NCI-H128 (cell line): ENCODE results near the gene WBP1L.

Experiments used
- DNase-seq: peaks from one replicate; lab custom pipeline; 2025; ENCODE audit not compliant: unreplicated experiment; lab: John Stamatoyannopoulos, UW

WBP1L gene

DNA sequence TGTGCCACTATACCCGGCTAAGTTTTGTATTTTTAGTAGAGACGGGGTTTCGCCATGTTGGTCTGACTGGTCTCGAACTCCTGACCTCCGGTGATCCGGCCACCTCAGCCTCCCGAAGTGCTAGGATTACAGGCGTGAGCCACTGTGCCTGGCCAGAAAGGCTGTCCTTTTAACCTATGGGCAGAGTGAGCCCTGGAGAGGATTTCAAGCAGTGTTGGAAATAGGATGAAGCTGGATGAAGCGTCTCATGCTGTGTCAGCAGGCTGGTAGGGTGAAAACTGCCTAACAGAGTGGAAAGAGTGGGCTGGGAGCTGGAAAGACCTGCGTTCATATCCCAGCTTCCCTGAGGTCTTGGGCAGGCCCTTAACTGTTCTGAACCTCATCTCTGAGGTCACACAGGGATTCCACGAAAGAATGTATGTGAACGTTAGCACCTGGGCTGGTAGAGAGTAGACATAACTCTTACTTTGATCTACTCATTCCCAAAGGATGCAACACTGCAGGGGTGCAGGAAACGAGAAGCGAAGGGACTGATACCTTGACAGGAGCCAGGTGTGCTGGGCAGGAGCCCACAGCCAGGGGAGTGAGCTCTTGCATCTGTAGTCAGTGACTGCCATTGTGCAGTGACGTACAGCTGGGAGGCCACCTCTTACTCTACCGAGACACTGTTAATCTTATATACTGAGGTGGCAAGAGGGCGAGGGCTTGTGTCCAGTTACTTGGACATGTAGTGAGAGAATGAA lies 34.1 kb downstream of the WBP1L start:
- DNase-seq = no peak

DNA sequence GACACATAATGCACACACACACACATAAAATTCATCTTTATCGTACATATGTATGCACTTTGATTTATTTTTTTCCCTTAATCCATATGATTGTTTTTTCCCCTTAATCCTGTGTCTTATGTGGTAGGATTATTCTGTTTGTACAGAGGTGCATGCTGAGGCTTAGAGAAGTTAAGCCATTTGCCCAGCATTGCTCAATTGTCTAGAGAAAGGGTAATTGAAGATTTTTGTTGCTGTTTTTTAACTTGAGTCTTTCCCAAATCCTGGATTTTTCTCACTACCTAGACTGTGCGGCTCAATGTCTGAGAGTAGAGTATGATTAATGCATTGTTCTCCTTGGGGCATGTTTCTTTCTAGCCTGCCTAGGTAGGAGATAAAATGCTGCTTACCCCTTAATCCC lies 35.0 kb downstream of the WBP1L start:
- DNase-seq = no peak

DNA sequence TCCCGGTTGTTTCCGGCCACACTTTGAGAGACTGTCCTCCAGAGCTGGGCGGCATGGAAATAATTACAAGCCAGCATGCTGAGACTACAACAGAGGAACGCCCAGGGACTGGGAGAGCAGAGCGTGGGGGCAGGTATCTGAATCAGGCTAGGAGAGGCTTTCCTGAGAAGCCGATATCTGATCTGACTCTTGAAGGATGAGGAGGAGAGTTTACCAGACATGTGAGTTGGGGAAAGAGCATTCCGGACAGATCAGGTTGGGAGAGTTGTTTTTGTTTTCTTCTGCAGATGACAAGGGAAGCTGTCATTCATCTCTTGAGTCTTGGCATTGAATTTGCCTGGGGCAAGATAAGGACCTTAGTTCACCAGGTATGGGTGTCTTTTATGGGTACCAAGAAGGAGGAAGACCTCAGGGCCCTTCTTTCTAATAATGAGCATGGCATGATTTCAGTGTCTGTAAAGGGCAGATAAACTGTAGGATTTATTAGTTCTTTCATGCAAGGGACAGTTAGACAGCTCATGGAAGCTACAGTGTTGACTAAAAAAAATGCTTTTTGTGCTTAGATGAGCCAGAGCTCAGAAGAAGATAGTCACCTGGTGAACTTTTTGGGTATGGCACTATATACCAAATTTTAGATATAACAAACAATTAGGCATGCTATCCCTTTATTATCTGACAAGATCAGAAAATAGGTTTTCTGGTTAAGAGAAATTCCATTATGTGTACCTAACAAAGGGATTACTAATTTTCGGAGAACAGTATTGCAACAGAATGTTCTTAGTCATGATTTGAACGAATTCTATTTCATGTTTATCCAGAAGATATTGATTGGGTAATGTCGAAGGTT lies 36.2 kb downstream of the WBP1L start:
- no peak for DNase-seq

DNA sequence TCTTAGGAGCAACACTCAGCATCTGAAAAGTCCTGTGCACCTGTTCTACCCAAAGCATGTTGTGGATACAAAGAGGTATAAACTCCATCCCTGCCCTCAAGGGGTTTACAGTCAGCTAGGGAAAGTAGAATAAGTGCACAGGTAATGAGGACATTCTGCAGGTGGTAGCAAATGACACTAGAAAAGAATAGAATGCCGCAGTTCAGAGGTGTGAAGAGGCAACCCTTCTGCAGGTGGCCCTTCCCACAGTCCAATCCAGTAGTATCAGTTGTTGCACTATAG lies 36.7 kb downstream of the WBP1L start:
- no peak for DNase-seq

DNA sequence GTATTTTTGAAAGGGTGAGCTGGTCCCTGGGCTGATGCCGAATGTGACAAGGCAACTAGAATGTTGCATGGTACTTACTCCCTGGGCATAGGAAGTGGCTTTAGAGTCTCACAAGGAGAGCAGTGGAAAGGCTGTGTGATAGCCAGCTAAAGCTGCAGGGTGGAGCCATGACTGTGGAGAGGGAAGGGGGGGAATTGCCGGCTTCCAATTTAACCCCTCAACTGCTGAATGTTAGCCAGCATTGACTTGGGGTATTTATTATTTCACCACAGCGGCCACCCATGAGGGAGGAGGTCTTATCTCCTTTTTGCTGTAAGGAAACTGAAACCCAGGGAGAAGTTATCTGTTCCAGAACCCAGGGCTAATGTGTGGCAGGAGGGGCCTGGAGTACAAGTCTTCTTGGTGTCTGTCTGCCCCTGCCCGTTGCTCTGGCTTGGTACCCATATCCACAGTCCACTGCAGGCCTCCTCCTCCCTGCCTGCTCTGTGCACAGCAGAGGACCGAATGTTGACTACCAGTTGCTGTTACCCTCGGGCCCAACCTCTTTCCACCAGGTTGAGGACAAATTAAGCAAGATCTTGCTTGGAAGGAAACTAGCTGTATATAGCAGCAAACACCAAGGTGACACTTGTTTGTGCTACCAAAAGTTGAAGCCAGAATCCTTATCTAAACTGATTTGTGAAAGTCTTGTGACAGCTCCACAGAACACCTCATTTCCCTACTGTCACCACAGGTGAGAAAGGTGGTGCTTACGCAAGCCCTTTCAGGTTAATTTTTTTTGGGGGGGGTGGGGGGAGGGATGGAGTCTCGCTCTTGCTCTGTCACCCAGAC lies 37.6 kb downstream of the WBP1L start:
- DNase-seq = no peak

DNA sequence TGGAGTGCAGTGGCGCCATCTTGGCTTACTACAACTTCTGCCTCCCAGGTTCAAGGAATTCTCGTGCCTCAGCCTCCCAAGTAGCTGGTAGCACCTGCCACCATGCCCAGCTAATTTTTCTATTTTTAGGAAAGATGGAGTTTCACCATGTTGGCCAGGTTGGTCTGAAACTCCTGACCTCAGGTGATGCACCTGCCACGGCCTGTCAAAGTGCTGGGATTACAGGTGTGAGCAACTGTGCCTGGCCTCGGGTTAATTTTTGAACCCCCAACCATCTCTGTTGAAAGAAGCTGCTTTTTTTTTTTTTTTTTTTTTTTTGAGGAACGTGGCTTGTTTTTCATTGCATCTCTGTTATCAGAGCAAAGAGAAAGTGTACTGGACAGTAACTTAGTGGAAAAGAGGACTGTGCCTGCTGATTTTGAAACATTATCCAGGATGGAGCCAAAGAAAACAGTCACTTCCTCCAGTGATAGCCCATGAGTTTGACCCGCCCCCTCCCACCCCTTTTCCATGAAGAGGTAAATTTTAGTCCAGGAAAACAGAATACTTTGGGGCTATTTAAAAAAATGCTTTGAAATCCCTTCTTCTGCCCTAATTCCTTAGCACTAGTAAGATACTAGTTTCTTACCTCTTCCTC lies 38.3 kb downstream of the WBP1L start:
- DNase-seq = no peak

DNA sequence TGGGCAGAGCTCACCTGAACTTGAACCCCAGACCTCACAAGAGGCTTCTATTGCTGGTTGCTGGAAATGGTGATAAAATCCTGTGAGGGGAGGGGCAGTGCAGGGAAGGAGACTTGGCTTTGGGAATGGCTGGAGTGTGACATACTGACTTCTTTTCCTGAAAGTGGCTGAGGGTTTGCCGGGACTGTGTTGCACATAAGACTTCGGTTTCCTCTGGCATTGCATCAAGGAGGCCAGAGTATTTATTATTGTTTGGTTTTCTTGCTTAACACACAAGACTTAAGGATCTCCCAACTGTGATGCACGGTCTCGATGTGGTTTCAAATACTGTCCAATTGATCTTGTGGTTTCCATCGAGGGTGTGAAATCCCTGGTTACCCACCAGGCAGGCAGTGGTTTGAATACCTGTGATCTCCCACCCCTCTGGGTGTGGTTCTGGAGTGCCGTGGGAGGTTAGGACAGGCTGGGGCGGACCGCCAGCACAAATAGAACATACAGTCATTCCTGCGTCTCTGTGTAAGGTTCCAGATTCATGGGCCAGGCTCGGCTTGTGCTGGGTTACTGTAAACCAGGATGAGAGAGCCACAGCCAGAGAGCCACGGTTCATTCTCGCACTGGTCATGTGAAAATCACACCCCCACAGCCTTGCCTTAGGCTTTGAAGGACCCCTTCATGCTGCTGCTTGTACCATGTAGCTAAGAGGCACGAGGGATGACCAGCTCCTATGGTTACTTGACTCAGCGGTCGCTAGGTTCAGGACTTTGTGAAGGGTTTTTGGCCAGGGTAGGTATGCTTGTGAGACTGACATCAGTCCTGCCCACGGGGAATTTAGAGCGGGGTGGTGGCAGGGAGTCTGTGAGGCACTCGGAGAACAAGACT lies 39.2 kb downstream of the WBP1L start:
- no peak for DNase-seq

DNA sequence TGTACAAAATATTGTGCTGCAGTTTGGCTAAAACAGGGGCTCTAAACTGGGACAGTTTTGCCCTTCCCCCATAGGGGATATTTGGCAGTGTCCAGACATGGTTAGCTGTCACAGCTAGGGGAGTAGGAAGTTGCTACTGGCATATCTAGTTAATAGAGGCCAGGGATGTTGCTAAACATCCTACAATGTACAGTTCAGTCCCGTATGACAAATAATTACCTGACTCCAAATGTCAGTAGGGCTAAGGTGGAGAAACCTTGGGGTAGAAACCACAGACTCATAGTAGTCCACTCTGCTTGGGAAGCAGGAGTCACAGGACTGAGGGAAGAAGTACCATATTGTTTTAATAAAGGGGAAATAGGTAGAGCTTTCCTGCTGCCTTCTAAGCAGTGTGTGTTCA lies 39.8 kb downstream of the WBP1L start:
- no peak for DNase-seq

DNA sequence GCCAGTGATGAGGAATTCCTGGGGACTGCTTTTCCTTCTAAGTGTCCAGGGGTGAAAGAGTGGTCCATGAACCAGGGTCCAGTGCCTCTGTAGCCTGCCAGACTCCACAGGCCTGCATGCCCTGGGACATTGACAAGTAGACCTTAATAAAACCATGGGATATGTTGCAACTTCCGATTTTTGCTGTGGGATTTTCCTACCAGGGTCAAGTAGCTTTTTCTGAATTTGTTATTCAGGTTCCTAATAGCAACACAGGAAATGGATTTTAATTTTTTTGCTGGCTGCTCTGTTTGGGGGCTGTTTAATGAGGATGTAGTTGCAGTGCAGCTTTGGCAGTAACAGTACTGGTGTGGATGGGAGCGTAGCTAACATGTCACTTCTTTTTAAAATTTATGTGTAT lies 42.1 kb downstream of the WBP1L start:
- no peak for DNase-seq

DNA sequence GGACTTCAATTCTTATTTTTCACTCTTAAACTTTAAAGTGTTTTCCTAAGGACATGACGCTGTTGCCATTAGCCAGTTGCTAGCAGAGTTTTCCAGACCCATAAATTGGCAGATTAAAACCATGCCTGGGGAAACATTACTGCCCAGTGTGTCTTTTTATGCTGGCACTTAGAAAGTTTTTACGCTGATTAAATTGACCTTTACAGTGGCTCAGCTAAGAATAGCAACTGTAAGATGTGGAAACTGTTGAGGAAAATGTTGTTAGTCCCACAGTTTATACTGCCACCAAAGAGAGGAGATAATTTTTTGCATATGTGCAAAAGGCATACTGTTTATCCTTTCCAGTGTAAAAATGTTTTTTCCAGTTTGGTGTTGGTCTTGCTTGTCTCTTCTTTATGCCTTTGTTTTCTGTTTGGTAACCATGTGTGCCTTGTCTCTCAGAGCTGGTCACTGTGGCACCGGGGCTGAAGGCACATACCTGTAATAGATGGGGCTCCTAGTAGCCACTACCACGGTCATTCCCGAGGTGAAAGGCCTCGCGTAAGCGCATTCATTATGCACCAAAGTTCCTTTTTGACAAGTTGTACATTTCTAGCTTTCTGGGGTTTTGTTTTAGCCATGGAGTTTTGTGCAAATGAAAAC lies 48.1 kb downstream of the WBP1L start:
- DNase-seq = no peak

DNA sequence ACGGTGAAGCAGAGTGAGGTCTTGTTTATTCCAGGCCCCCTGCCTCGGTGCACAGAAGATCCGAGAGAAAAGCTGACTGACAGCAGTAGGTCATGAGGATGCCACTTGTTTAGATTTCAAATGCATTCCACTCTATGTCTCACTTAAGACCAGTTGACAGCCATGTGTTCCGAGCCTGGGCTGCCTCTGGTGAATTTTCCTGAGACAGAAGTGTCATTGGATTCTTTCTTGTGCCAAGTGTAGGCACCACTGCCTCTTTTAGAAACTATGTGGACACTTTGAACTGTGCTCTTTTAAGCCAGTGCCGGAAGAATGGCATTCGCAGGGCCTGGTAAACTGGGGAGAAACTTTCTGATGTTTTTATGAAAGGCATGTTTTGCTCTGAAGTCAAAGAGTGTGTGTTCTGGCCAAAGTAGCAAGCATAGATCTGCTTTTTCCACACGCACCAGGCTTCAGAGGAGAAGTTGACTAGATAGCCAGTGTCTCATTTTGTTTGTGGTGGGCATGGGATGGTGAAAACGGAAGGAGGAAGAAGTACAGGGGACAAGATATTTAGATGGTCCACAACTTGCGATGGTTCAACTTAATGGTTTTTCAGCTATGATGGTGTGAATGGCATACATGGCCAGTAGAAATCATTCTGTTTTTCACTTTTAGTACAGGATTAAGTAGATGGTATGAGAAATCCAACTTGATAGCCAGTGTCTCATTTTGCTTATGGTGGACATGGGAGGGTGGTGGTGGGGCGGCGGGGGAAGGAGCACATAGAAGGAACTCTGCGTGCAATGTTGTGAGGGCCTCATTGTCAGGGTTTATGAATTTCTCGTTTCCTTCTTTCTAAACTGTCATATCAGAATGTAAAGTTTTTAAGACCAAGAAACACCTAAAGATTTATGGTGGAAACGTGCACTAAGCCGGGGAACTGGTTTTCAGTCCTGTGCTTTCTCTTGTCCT lies 52.0 kb downstream of the WBP1L start:
- no peak for DNase-seq

DNA sequence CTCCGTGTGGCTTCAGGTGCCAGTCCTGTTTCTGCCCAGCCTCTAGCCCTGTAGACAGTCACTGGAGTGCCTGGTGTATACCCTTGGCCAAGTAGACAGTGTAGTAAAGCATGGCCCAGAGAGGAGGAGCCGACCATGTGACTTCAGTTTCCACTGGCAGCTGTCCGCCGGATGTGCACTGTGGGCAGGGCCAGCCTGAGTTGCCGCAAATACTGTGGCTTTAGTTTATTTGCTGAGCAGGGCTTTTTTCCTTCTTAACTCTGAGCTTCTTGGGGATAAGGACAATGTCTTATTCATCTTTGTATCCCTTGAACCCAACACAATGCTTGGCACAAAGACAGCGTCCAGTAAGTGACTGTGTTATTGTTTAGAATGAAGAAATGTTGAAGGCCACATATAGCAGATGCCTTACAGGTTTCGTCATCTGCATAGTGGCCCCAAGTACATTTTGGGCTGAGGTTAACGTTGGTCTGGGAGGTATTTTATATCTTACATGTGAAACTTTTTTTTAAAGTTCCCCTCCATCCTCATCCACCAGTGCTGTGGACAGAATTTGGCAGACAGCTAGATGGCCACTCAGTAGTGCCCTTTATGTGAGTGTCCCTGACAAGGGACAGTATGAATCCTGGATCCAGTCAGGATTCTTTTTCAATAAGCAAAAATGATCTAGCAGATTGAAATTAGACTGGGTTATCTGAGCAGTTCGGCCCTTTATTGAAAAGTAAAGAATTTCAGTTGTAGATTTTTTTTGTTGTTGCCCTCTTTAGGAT lies 52.8 kb downstream of the WBP1L start:
- no peak for DNase-seq

DNA sequence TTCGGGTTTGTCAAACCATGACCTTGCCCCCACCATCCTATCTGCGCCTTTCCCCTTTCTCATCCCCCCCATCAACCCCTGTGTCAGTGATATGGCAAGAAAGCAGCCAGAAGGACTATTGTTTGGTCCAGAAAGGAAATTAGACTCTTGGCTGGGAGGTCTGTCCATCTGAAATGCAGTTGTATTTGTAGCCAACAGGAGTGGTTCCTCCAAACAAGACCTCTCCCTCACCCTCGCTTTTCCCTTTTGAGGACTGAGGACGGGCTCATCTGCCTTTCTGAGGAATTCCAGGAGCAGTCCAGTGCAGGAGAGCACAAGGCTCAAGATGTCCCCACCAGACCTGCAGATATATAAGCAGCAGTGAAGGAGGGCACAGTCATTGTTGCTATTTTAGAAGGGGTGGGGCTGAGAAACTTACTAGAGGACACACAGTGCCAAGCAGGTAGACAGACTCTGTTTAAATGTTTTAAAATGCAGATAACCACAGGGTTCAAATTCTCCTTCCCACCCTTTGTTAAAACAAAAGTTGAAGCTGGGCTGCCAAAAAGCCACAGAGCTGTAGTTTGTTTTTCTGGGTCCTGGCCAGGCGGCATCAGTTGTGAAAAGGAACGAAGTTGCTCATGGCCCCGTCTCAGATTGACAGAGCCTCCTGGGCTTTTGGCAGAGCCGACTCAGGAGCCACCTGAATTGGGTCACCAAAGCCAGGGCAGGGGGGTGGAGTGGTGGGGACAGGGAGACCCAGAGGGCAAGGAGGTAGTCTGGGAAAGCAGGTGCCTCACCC lies 56.1 kb downstream of the WBP1L start:
- no peak for DNase-seq

DNA sequence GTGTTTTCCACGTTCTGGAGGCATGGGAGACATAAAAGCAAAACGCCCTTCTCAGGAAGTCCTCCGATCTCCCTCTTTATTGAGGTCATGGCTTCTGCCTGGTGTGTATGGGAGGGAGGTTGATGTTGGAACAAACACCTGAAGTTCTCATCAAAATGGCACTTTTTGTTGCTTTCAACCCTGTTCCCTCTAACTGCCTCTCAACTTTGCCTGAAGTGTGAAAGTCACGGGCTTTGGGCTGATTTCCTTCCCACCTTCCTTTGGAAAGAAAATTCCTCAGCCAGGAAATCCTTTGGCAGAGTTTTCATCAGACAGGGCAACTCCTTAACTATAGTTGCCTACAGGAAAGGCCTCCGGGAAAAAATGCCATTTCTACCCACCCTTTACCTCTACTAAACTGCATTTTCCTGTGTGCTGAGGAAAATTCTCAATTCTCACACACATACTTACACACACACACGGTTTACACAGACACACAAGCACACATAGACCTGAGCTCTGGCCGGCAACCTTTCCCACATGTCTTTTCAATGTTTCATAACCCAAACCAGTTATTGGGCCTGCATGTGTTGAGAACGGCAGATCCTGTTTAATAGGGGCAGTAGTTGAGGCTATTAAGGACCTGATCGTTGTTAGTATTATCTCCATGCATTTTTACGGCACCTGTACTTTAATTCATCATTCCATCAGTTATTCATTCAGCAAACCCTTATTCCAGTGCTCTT lies 57.0 kb downstream of the WBP1L start:
- DNase-seq = no peak

DNA sequence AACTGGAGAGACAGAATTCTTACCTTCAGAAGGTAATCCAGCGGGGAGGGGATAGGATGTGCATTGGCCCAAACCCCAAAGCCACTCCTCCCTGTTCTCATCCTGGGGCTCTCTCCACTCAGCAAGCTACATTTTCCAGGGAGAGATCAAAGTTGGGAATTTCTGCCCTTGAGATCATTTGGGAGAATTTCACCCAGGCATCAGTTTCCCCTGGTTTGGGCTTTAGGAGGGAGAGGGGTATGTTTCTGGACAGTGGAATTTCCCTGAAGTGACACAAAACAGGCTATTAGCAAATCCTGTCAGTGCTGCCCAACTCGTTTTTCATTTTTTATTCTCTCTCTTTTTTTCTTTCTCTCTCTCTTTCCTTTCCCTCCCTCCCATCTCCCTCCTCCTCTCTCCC lies 57.7 kb downstream of the WBP1L start:
- DNase-seq = no peak

DNA sequence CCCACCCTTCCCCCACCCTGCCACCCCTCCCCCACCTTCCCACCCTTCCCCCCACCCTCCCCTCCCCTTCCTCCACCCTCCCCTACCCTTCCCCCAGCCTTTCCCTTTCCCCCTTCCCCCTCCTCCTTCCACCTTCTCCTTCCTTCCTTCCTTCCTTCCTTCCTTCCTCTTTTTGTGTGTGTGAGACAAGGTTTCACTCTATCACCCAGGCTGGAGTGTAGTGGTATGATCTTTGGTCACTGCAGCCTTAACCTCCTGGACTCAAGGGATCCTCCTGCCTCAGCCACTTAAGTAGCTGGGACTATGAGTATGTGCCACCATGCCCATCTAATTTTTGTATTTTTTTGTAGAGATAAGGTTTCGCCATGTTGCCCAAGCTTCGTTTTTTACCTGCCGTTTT lies 58.2 kb downstream of the WBP1L start:
- DNase-seq = no peak
